Upper lobe of left lung (tissue), 4 donors: ENCODE data around the gene WFIKKN1.

Experiments
- EP300 ChIP-seq, 4 donors: sonication (generic); formaldehyde crosslinking; IDR thresholded peaks; one replicate each; pipeline ENCODE4 v1.5.1; 2017; ENCODE audit warnings: antibody characterized with exemption in 4 of 4, control low read depth in 2 of 4
- TF ChIP-seq, protein P1 (sequence below), 6 experiments: fragments of 450-650 bp in 4 of 6; fragments of 200-600 bp in 2 of 6; sonication (generic) in 2 of 6; IDR thresholded peaks; one replicate each; pipeline ENCODE4 v1.5.1; 2016 to 2019; ENCODE audit warnings: antibody characterized with exemption in 6 of 6

DNA sequence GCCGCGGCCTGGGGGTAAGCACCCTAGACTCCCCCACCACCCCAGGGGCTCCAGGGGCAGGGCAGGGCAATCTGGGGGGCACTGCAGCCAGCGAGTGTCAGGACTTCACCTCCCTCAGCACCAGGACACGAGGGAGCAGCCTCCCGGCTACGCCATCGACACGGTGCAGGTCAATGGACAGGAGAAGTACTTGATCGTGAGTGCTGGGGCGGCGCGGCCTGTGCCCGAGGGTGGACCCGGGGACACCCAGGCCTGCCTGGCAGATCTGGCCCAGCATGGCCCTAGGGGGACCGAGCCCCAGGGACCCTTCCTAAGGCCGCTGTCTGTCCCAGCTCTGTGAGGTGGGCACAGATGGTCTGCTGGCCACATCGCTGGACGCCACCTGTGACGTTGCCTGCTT is 41.6 kb downstream of the WFIKKN1 start:
- no peak for TF ChIP-seq EP300 (IDR thresholded peaks at IDR 0.05)
- TF ChIP-seq, protein P1, sequence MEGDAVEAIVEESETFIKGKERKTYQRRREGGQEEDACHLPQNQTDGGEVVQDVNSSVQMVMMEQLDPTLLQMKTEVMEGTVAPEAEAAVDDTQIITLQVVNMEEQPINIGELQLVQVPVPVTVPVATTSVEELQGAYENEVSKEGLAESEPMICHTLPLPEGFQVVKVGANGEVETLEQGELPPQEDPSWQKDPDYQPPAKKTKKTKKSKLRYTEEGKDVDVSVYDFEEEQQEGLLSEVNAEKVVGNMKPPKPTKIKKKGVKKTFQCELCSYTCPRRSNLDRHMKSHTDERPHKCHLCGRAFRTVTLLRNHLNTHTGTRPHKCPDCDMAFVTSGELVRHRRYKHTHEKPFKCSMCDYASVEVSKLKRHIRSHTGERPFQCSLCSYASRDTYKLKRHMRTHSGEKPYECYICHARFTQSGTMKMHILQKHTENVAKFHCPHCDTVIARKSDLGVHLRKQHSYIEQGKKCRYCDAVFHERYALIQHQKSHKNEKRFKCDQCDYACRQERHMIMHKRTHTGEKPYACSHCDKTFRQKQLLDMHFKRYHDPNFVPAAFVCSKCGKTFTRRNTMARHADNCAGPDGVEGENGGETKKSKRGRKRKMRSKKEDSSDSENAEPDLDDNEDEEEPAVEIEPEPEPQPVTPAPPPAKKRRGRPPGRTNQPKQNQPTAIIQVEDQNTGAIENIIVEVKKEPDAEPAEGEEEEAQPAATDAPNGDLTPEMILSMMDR (IDR thresholded peaks at IDR 0.05): no peak
